GM21423 (cell line): ENCODE results near the gene DENND5A.

Experiments used
- ATAC-seq: cut with Tn5 transposase; IDR thresholded peaks from one replicate; pipeline ENCODE4 v1.9.1; 2021; ENCODE audit warnings: mild to moderate bottlenecking, moderate library complexity; ENCODE audit not compliant: unreplicated experiment

The DENND5A gene

DNA sequence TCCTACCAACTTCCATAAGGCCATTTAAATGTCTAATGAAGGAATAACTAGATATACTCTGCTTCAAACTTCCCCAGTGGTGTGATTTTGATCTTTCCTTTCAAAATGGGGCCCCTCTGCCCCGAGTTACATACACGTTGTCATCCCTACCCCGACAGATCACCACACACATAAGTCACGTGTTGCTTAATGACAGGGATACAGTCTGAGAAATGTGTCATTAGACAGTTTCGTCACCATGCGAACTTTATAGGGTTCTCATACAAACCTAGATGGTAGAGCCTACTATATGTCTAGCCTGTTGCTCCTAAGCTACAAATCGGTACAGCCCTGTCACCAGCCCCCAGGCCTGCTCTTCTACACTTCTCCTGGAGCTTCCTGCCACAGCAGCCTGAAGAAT is 124.0 kb downstream of the DENND5A start:
- no peak for ATAC-seq

GRCh38 chr11:9139628-9140357 is 125.4 kb downstream of the DENND5A start:
- ATAC-seq, result no peak

DNA sequence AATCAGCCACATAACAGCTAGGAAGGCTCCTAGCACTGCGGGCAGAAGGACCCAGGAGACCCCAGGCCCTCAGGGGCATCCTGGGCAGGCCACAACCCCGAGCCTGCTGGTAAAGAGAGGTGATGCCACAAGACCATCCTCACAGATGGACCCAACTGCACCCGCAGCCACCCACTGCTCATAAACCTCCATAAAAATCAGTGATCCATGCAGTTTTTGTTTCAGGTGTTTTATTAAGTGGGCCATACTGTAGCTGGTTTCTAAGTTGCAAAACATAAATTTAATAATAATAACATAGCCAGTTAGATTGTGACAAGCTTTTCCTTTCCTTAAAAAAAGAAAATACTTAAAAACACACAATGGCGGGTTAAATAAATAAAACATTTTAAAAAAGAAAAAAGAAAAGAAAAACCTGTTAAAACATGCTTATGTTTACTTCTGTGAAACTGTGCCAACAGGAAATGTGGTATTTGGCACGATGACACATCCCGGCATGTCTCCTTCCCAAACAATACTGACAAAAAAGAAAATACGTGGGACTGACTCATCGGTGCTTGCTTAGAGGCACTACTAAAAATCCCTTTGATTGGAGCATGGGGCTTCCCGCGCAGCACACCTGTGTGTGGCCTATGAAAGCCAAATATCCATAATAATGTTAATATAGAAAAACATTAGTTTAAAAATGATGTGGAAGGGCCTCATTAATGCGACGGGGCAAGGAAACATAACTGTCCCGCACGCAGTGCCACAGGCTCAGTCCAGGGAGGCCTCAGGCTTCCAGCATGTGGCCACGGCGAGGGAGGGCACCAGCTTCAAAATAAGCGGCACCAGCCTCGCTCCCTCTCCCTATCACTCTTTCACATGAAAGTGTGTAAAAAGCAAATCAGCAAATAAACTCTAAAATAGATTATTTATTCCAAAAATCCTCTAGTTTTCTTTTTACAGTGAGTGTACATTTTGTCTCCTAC is 126.3 kb downstream of the DENND5A start:
- no peak for ATAC-seq

- ATAC-seq, result peak; percentile 23
Observed at GRCh38 chr11:9138133-9138453, 127.1 kb downstream of the DENND5A start.

DNA sequence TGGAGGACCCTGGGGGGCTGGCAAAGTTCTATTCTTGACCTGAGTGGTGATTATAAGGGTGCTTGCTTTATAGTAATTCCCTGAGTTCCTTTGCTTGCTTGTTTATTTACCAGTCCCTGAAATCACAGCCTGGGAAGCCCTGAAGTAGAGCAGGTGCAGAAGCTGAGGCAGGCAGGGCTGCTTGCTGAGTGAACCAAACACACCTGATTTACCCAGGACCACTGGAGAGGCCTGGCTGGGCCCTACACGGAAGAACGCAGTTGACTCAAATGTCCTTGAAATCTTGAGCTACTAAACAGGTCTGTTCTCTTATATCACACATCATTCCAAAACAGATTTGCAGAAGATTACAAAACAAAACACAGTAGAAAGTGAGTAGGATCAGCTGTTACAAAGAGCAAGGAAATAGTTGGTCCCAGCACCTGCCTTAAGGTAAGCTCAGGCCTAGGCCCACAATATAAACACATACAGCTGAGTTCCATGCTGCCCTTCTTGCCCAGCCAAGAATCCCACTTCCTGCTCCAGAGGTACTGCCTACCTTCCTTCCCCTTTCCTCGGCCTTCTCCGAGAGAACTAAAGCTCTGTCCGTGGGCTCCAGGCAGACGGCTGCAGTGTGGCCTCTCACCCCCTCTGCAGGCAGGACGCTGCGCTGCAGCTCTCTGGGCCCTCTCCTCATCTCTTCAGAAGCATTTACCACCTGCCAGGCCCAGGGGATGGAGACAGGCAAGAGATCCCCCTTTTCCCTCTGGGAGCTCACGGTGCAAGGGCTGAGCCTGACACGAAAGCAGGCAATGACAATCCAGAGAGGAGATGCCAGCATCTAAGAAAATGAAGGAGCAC is 127.6 kb downstream of the DENND5A start:
- ATAC-seq, result peak; percentile 88

- no peak for ATAC-seq
Observed at GRCh38 chr11:9136741-9137140, 128.4 kb downstream of the DENND5A start.

- ATAC-seq, result no peak
Observed at GRCh38 chr11:9133956-9134355, 131.2 kb downstream of the DENND5A start.

DNA sequence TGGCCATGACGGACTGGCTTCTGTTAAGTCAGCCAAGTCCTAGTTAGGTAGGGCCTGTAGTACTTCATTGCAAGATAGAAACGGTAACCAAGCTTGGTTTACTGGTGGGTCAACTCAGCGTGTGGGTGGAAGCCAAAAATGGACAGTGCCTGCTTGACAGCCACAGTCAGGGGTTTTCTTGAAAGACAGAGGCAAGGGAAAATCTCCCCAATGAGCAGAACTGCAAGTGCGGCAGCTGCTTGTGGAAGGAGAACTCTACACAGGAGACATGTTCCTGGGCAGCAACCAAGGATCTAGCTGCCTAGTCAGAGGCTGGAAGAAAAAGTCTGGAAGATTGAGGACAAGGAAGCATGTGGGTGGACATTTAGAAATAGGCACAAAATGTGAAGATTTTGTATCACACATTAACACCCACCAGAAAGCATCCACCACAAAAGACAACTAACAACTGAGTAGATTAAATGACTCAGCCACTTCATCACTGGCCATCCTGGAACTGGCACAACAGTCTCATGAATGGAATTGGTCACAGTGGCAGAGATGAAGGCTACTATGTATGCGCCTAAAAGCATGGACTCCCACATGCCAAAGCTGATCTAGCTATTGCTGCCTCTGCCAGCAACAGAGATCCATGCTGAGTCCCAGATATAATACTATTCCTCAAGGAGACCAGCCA is 132.8 kb downstream of the DENND5A start:
- no peak for ATAC-seq

DNA sequence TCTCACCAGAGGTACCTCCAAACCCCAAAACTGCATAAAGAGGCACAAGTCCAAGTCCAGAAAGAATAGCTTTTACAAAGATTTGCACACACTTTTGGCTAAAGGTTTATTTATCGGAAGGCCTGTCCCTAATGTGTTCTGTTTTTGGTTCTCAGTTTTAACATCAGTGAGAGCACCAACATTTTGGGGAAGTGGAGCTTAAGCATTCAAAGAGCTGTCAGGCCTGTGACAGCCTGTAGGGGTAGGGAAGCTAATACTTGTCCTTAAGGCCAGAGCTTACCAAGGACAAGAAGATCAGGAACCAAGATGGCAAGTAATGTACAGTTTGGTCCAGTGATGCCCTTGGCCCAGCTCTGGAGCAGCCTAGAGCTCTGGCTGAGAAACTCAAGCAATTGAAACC is 134.9 kb downstream of the DENND5A start:
- ATAC-seq, result no peak

GRCh38 chr11:9126636-9127035 is 138.5 kb downstream of the DENND5A start:
- ATAC-seq, result no peak

- no peak for ATAC-seq
Observed at GRCh38 chr11:9125185-9125886, 139.8 kb downstream of the DENND5A start.

DNA sequence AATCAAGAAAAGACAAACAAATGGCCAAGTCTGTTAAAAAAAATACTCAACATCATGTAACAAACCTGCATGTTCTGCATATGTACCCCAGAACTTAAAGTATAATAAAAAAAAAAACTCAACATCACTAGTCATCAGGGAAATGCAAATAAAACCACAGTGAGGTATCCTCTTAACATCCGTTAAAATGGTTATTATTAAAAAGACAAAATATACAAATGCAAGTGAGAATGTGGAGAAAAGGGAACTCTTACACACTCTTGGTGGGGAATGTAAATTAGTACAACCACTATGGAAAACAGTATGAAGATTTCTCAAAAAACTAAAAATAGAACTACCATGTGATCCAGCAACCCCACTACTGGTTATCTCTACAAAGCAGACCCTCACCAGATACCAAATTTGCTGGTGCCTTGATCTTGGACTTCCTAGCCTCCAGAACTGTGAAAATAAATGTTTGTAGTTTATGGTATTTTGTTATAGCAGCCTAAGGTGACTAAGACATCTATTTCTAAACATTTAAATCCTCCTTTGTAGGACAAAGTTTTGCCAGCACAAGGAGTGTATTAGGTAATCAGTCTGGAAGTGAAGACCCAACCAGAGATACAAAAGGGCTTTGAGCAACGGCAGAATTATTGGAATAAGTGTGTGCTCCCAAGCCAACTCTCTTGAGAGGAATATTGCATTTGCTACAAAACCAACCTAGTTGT is 141.4 kb downstream of the DENND5A start:
- no peak for ATAC-seq

DNA sequence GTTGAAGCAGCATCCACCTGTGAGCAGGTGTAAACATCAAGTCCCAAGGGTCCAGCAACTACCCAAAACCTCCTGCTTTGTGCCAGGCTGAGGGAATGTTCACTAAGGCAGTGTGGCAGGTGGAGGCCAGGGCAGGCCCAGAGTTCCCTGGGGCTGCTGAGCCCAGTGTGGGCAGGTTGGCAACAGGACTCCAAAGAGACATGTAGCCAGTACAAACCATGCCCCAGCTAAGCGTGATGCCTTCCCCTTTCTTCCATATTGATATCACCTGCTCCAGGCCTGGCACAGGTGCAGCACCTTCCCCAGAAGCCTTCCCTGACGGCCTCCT is 143.7 kb downstream of the DENND5A start:
- no peak for ATAC-seq

DNA sequence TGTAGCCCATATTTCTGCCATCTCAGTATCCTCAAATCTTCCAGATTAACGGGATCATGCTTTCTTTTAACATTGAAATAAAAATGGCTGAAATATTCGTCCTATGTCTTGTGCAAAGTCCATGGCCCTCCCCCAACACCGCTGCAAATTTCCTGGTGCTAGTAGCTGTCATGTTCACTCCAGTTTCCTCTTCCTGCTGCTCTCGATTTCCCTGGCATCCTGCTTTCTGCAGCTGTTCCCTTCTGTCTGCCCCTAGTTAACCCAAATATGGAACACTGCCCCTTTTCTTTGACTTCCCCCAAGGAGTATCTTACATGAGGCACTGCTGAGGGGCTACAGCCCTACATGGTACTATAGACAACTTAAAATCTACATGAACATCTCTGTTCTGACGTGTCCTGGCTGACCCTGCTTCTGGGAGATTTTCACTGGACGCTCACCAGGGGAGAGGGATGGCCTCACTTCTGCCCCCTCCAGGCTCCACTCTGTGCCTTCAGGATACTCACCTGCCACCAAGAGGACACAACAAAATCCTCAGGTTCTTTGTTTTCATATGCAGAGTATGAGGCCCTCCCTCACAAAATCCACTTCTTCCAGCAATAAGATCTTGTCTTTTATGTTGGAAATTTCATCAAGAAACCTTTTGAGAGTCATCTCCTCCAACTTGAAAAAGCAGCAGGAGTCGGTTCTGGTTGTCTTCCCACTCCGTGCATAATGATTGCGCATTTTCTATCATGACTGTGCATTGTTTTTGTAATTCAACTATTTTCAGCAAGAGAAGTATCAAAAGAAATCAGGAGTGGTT is 144.3 kb downstream of the DENND5A start:
- no peak for ATAC-seq

GRCh38 chr11:9118277-9118676 is 146.9 kb downstream of the DENND5A start:
- ATAC-seq, result no peak

DNA sequence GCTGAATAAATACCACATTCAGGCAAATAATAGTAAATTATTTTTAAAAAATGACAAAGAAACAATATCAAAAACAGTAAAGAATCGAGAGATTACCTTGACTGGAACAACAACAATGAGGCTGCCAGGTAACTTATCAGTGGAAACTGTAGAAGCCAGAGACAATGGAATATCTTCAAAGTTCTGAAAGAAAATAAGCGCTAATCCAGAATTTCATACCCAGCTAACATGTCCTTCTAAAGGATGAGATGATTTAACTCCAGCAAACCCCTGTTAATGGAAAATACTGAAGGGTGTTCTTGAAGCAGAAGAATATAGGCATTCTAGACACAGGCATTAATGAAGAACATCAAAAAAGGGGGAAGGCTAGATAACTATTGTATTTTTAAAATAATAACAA is 153.1 kb downstream of the DENND5A start:
- no peak for ATAC-seq

GRCh38 chr11:9109858-9110731 is 155.1 kb downstream of the DENND5A start:
- no peak for ATAC-seq

DNA sequence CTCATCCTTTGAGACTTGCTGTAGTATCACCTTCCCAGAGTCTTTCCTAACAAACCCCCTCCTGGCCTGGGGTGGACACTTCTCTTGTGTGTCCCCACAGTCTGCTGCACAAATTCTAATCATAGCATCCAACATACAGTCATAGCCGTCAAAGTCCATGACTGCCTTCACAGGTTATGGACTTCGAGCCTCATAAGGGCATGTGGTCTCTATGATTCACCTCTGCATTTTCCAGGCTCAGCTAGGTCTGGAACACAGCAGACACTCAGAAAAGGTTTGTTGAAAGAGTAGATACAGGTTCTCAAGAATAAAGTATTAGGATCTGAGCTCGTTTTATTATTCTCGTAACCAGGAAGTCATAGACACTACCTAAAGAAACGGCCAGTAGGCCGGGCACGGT is 160.6 kb downstream of the DENND5A start:
- ATAC-seq, result no peak
